Renal cortical epithelial cell (primary cell): ENCODE measurements around the gene ILF3. TPM values are rescaled to one million over a fixed set of nuclear protein-coding genes. Genes with fewer than 3 reads are reported as not detected.
A peak's percentile ranks its signal among the peaks of the same experiment; 100 is the strongest.

ENCODE experiments used
- DNase-seq: peaks from one replicate; pipeline ENCODE4 v3.0.0-alpha.2; 2011; ENCODE audit warnings: low read depth
- total RNA-seq: library from RNA; depleted of rRNA; stranded (reverse); fragments of >200 nt; gene quantifications from 2 replicates; pipeline ENCODE4 v1.2.3, GENCODE V29; 2014

The ILF3 gene
- total RNA-seq = 79.4 and 134 TPM in 2 replicates

DNA sequence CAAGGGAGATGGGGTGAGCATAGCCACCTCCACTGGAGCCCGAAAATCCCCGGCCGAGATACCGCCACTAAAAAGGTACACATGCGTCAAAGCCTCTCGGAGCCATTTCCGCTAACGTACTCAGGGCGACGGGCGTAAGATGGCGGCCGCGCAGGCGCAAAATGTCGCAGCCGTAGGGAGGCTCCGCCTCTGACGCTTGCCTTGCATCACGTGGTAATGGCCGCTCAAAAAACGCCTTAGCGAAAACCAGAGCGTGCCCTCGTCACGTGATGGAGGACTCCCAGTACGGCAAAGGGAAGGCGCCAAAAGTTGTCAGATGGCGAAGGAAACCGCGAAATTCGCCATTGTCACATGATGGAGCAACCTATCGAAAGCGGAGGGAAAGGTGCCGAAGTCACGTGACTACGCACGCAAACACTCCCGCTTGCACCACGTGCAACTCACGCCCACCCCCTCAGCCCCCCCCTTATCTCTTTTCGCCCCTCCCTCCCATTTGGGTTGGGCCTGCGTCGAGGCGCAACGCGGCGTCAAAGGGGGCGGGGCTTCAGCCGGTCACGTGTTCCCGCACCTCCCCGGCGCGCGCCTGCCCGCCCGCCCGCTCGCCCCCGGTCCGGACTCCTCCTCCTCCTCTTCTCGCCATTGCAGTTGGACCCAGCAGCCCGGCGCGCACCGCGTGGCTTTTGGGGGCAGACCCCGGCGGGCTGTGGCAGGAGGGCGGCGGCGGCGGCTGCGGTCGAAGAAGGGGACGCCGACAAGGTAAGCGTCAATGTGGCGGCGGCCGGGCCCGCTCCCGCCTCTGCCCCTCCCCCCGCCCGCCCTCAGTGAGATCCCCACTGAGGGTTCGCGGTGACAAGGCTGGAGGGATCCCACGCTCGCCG is at the start of gene ILF3:
Gene ILF3, plus strand, starts transcription at position 615 of the 878 bp plus-strand sequence. CDS start 16,260 bp downstream, outside the sequence.
- peak; percentile 100 for DNase-seq

DNA sequence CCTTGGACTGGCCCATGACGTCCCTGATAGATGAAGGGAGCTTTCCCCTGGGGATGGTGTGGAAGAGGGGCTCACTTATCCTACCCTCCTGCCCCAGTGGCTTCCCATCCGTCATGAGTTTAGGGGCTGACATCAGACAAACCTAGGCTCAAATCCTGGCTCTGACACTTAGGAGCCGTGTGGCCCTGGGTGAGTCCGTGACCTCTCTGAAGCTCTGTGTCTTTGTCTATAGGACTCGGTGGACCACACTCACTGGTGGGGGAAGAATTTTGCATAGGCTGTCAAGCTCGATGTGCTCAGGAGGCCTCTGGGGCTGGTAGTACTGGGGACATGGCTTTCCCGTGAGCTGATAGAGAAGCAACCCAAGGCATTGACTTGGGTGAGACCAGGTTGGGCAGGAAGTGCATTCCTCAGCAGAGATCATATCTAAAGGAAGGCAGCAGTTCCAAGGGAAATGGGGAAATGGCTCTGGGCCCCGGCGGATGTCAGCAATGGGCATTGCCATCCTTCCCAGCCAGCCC is 49.6 kb upstream of the ILF3 start:
- no peak for DNase-seq

DNA sequence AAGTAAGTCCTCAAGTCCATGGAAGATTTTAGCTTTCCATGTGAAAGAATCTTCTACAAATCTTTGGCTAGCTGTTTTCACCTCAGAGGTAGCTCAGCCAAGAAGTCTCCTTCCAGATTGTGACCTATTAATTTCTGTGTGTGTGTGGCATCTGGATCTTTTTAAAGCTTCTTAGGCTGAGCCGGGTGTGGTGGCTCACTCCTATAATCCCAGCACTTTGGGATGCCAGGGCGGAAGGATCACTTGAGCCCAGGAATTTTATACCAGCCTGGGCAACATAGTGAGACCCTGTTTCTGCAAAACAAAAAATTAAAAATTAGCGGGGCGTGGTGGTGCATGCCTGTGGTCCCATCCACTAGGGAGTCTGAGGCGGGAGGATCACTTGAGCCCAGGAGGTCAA is 42.2 kb upstream of the ILF3 start:
- no peak for DNase-seq

DNA sequence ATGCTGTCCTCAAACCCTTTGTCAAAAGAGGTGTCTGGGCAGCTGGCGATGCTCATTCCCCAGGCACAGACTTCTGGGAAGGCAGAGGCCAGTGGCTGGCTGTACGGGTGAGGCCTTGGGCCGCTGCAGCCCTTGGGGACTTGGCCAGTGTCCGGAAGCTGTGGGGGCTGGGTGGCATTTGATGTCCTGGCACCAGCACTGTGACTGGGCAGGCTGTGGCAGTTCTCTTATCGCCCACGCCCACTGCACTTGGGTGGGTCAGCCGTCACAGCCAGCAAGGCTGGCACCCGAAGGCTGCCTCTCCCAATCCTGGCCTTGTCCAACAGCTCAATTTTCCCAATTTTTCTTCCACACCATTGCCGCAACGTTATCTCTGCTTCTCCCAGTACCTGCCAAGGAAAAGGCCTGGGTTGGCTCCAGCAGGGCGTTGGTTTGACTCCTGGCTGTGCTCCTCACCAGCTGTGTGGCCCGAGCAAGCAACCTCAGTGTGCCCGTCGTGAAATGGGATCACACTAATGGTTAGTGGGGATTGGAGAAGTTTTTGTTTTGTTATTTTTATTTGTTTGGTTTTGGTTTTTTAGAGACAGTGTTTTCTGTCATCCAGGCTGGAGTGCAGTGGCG is 41.5 kb upstream of the ILF3 start:
- DNase-seq = no peak

DNA sequence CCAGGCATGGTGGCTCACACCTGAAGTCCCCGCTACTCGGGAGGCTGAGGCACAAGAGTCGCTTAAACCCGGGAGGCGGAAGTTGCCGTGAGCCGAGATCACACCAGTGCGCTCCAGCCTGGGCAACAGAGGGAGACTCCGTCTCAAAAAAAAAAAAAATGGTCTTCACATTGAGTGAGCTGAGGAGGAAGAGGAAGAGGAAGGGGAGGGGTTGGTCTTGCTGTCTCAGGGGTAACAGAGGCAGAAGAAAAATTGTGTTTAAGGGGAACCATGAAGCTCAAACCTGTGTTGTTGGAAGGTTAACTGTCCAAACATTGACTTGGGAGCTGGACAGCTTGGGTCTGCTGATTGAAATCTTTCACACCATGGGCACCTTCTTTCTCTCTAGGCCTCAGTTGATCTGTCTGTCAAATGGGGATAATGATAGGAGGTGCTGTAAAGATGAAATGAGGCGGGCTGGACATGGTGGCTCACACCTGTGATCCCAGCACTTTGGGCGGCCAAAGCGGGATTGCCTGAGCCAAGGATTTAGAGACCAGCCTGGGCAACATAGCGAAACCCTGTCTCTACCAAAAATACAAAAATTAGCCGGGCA is 38.6 kb upstream of the ILF3 start:
- DNase-seq = no peak

DNA sequence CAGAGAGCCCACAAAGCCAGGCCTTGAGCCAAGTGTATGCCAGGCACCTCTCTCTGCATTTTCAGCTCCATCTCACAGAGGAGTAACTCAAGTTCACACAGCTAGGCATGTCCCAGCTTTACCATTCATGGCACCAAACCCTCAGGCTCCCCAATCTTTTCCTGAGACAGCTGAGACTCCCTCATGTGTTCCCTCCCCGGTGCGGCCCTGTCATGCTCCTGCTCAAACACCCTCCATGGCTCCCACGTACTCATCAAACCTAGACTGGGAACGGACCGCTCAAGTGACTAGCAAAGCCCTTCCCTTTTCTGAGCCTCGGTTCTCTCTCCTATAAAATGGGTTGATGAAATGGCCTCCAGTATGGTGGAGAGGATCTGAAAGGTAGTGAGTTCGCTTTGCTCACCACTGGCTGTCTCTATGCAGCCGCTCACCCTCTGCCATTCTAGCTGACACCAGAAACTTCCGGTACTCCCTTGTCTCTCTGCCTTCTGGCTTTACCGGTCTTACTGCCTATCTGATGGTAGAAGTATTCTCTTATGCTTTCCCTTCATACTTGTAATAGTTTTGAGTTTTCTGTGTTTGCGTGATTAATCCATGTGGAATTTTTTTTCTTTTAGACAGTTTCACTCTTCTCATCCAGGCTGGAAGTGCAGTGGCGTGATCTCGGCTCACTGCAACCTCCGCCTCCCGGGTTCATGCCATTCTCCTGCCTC is 36.6 kb upstream of the ILF3 start:
- DNase-seq = peak; percentile 66

DNA sequence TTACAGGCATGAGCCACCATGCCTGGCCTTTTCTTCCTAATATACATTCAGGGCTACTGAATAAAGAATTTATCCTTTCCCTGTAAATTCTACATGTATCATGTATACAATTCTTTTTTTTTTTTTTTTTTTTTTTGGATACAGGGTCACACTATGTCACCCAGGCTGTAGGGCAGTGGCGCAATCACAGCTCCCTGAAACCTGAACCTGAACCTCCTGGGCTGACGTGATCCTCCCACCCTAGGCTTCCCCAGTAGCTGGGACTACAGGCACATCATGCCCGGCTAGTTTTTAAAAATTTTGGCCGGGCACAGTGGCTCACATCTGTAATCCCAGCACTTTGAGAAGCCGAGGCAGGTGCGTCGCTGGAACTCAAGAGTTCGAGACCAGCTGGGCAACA is 35.3 kb upstream of the ILF3 start:
- DNase-seq = no peak

DNA sequence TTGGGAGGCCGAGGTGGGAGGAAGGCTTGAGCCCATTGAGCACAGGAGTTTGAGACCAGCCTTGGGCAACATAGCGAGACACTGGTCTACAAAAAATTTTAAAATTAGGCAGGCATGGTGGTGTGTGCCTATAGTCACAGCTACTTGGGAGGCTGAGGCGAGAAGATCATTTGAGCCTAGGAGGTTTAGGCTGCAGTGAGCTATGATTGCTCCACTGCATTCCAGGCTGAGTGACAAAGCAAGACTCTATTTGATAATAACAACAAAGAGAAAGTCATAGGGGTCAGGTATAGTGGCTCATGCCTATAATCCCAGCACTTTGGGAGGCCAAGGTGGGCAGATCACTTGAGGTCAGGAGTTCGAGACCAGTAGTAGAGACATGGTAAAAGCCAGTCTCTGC is 33.4 kb upstream of the ILF3 start:
- DNase-seq = peak; percentile 11

DNA sequence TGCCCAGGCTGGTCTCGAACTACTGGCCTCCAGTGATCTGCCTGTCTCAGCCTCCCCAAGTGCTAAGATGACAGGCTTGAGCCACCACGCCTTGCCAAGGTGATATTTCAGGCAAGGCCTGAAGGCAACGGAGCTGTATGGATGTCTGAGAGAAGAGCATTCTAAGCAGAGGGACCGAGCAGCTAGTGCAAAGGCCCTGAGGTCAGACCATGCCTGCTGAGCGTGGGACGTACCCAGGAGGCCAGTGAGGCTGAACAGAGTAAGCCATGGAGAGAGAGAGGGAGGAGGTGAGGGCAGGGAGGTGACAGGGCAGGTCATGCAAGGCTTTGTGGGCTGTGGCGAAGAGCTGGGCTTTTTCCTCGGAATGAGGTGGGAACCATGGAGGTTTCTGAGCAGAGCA is 32.2 kb upstream of the ILF3 start:
- no peak for DNase-seq

DNA sequence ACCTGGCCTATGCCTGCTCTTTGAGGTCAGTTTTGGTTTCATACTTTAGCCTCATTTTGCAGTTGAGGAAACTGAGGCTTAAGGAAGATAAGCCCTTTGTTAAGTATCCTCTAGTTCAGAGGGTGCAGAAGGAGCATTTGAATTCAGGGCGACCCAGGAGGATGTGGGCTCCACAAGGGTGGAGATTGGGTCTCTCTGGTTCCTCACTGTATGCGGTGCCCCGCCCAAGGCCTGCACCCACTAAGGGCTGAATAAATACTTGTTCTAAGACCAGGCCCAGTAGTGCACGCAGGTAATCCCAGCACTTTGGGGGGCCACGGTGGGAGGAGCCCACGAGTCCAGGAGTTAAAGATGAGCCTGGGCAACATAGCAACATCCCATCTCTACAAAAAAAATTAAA is 29.6 kb upstream of the ILF3 start:
- no peak for DNase-seq

DNA sequence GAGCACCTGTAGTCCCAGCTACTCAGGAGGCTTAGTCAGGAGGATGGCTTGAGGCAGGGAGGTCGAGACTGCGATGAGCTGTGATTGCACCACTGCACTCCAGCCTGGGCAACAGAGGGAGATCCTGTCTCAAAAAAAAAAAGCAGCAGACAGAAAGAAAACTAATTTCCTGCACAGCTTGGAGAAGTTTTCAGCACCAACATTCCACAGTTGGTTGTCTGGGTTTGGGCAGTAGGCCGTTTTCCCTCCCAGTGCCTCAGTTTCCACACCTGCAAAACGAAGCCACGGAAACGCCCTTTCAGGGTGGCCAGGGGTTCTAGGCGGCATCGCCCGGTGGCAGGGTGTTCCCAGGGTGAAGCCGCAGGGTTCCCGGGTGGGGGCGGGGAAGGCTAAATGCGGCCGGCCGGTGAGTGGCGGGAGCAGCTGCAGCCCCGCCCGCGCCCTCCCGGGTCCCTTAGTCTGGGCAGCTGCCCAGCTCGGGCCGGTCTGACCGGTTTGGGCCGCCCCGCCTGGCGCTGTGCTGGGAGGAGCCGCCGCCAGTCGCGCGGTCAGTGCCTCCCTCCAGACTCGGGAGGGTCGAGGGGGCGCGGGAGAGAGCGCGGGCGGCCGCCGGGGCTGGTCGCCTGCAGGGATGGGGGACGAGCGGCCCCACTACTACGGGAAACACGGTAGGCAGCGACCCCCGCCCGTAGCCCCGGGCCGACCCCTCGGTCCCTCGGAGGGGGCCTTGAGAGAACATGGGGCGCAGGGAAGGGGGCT is 29.0 kb upstream of the ILF3 start, which contains the start of gene SLC44A2:
Gene SLC44A2, plus strand, starts transcription at position 551 of the 759 bp plus-strand sequence. Its CDS starts 81 bp downstream, at position 632.
- DNase-seq = peak; percentile 28

DNA sequence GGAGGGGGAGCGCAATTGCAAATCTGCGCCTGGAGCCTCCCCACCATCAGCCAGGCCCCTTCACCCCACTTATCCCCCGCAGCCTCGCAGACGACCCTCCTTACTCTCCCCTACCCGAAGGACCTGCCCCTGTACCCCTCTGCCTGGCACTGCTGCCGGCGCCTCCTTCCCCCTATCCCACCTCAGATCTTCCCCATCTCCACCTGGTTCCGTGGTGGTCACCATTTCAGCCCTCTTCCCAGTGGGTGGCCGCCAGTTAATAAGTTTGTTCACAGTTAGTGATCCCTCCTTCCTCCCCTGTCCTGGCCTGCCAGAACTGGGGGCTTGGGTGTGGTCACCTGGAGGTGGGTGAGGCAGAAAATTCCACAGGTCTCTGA is 28.4 kb upstream of the ILF3 start:
- no peak for DNase-seq

DNA sequence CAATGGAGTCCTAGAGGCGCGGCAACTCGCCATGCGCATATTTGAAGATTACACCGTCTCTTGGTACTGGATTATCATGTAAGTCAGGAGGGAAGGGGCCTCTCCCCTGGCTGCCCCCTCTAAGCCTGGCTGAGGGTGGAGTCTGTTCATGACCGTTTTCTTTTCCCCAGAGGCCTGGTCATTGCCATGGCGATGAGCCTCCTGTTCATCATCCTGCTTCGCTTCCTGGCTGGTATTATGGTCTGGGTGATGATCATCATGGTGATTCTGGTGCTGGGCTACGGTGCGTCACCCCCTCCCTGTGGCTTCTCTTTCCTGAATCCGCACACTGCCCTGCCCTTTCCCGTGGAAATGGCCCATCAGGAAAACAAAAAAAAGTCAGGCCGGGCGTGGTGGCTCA is 22.3 kb upstream of the ILF3 start:
- DNase-seq = no peak

DNA sequence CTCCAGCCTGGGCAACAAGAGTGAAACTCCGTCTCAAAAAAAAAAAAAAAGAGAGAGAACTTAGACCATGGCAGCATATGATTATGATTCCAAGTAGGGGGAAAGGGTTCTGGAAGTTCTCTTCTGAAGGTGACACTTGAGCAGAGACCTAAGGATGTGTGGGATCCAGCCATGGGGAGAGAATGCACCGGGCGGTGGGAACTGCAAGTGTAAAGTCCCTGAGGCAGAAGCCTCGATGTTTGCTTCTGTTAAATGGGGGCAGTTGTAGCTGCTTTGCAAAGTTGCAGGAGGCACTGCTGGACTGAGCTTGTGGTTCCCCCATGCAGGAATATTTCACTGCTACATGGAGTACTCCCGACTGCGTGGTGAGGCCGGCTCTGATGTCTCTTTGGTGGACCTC is 19.7 kb upstream of the ILF3 start:
- DNase-seq = no peak

DNA sequence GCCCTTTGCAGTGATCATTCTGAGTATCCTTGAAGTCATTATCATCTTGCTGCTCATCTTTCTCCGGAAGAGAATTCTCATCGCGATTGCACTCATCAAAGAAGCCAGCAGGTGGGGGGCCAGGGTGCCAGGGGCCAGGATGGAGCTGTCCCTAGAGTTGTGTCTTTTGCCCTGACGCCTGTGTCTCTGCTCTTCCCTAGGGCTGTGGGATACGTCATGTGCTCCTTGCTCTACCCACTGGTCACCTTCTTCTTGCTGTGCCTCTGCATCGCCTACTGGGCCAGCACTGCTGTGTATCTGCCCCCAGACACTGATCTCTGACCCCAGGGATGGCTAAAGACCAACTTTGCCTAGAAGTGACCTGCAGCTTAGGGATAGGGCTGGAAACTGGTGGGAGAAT is 19.2 kb upstream of the ILF3 start:
- no peak for DNase-seq

DNA sequence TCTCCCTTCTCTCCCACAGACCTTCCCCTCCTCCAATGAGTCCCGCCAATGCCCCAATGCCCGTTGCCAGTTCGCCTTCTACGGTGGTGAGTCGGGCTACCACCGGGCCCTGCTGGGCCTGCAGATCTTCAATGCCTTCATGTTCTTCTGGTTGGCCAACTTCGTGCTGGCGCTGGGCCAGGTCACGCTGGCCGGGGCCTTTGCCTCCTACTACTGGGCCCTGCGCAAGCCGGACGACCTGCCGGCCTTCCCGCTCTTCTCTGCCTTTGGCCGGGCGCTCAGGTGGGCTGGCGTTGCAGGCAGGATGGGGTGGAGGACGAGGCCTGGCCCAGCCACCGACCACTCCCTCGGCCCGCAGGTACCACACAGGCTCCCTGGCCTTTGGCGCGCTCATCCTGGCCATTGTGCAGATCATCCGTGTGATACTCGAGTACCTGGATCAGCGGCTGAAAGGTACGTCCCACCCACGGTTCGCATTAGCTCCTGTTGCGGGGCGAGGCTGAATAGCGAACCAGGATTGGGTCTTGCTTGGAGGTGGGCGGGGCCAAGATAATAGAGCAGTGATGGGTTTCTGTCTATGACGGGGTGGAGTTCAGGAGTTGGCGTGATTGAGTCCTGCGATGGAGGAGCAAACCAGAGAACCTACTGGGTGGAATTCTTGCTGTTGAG is 17.7 kb upstream of the ILF3 start:
- DNase-seq = no peak

DNA sequence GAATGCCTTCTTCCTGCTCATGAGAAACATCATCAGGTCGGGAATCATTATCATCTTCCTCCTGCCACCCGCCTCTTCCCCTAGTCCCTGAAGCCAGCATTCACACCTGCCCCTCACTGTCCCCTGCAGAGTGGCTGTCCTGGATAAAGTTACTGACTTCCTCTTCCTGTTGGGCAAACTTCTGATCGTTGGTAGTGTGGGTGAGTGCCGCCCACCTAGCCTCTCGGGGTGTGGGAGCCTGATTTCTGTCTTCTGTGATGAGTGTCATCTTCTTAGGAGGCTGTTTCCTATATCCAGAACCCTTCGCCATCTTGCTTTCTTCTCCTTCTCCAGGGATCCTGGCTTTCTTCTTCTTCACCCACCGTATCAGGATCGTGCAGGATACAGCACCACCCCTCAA is 16.3 kb upstream of the ILF3 start:
- DNase-seq = no peak

DNA sequence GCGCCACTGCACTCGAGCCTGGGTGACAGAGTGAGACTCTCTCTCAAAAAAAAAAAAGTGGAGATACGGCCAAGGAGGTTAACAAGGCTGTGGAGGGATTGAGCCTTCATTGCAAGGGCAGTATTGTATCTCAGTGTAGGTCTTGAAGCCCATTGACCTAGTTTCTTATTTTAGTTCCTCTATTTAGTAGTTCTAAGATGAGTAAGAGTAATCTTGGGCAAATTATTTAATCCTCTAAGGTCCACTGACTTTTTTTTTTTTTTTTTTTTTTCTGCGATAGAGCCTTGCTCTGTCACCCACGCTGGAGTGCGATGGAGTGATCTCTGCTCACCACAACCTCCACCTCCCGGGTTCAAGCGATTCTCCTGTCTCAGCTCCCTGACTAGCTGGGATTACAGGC is 14.3 kb upstream of the ILF3 start:
- no peak for DNase-seq

DNA sequence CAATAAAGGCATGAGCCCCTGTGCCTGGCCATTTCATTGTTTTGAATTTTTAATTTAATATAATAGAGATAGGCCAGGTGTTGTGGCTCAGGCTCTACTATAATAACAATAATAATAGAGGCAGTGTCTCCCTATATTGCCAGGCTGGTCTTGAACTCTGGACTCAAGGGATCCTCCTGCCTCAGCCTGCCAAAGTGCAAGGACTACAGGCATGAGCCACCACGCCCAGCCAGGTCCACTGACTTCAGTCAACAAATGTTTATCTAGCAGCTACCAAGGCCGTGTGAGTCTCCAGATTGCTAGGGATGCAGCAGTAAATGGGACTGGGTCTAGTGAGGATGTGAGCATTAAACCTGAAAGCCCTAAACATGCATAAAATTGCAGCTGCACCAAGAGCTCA is 13.8 kb upstream of the ILF3 start:
- DNase-seq = no peak

DNA sequence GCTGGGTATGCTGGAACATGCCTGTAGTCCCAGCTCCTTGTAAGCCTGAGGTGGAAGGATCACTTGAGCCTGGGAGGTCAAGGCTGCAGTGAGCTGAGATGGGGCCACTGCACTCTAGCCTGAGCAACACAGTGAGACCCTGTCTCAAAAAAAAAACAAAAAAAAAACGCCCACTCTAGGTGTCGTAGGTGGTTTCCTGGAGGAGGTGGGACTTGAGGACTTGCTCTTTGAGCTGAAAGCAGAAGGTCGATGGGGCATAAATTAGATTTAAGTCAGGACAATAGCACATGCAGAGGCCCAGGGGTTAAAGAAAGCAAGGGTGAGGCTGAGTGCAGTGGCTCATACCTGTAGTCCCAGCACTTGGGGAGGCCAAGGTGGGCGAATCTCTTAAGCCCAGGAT is 12.9 kb upstream of the ILF3 start:
- no peak for DNase-seq
